DMS53 treated with DMSO at 0.1 percent for 48 hours (cell line): ENCODE measurements around the gene PRUNE1.

Source experiments
- DNase-seq: peaks from one replicate; lab custom pipeline; 2025; ENCODE audit not compliant: unreplicated experiment; lab: John Stamatoyannopoulos, UW

PRUNE1 gene

DNA sequence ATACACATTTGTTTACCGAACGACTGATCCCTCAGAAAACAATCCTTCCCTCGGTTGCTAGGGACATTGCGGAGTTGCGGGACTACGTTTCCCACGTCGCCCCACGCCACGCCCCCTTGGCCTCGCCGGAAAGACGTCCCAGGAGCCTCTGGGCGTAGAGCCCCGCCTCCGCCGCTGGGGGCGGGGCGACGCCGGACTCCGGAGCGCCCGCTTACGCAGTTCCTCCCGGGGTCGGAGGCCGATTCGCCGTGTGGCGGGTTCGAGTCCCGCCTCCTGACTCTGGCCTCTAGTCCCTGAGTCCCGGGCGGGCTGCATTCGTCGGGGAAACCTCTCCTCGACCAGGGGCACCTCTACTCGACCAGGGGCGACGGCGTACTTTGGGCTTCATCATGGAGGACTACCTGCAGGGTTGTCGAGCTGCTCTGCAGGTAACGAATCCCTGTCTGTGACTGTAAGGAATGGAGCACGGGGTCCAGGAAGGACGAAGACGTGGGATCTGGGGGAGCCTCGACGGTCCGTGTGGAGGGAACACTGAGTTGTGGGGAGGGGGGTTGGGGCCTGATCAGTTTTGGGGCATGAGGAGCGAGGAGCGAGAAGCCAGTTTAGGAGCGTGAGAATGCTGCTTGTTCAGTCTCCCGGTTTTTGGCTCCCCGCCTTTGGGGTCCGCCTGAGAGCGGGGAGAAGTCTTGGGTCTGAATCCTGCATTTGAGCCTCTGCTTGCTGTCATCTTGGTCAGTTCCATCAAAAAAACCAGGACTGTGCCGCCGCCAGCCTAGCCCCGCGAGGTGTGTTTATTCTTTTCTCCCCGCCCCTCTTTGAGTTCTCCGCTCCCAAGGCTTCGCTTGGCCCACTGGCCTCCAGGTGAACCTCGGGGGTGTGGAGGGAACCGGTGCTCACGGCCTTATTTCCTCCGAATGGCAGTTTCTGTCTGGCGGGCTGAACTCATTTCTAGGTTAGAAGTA lies at the start of gene PRUNE1:
Gene PRUNE1, plus strand, starts transcription at position 206 of the 962 bp plus-strand sequence. Its CDS starts 184 bp downstream, at position 390.
- DNase-seq, result peak; percentile 95

DNA sequence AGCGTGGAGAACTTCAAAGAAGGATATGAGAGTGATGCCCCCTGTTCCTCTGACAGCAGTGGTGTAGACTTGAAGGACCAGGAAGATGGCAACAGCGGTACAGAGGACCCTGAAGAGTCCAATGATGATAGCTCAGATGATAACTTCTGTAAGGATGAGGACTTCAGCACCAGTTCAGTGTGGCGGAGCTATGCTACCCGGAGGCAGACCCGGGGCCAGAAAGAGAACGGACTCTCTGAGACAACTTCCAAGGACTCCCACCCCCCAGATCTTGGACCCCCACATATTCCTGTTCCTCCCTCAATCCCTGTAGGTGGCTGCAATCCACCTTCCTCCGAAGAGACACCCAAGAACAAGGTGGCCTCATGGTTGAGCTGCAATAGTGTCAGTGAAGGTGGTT lies 47.6 kb upstream of the PRUNE1 start:
- DNase-seq, result no peak

DNA sequence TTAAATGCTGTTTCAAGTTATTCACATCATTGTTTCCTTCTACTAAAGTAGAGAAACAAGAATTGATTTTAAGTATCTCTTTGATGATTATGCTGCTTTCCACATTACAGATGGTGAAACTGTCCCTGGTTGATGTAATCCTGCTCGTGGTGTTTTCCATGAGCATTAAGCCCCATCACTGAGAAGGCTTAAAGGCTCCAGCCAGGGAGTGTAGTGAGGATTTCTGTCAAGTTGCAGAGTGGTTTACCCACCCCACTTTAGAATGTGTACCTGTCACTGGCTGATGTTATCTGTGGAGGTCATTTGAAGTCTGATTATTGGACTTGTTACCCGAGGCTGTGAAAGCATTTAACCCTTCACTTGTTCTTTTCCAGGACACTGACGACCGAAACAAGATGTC lies 46.5 kb upstream of the PRUNE1 start:
- no peak for DNase-seq

- DNase-seq, result no peak
Observed at GRCh38 chr1:150963321-150964163, 44.7 kb upstream of the PRUNE1 start.

DNA sequence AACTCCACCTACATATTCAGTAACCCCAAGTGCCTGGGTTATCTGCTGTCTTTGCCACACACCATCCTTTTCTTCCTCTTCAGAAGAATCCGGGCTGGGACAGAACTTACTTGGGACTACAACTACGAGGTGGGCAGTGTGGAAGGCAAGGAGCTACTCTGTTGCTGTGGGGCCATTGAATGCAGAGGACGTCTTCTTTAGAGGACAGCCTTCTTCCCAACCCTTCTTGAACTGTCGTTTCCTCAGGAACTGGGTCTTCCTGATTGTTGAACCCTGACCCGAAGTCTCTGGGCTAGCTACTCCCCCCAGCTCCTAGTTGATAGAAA lies 44.1 kb upstream of the PRUNE1 start:
- DNase-seq, result no peak

DNA sequence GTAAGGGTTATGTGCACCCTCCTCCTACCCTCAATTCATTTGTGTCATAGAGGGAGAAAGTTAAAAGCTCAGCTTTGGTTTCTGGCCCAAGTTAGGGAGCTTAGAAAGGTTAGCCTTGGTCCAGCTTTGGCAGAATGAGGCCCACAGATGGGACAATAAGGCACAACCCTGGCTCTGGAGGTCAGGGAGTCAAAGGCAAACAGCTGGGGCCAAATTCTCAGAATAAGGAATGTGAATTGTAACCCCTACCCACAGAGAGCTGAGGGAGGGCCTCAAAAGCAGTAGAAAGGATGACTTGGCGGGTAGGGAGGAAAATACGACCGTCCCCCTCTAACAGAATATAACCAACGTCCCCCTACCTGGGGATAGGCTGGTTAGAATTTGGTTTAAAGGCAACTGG lies 42.6 kb upstream of the PRUNE1 start:
- DNase-seq, result no peak

DNA sequence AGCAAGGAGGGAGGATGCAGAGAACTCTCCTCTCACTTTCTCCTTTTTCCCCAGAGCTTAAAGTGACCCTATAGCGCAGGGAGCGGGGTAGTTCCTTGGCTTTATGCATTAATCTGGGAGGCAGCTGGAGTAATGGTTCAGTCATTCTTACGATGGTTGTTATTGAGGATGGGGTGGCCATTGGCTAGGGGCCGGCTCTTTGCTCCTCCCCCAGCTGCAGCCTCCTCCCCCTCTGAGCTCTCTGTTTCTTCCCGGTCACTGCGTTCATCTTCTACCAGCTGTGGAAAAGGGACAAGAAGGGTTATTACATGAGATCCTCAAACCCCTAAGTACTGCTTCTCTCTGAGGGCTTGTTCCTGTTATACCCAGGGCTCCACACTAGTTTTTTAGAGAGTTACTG lies 42.2 kb upstream of the PRUNE1 start:
- DNase-seq, result no peak

DNA sequence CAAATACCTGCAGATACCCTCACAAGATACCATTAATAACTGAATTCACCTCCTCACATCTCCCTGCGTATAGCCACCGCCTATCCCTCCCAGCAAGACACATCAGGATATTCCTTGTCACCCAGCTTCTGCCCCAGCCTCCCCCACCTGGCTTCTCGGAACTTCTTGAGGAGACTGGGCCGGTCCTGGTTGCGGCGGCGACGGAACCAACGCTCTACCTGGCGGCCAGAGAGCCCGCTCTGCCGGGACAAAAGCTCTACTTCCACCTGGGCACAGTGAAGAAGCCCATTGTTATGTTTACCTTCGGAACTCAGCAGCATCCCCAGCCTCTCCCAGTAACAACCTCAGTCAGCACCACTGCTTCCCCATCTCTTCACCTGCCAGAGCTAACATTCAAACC lies 40.3 kb upstream of the PRUNE1 start:
- no peak for DNase-seq

DNA sequence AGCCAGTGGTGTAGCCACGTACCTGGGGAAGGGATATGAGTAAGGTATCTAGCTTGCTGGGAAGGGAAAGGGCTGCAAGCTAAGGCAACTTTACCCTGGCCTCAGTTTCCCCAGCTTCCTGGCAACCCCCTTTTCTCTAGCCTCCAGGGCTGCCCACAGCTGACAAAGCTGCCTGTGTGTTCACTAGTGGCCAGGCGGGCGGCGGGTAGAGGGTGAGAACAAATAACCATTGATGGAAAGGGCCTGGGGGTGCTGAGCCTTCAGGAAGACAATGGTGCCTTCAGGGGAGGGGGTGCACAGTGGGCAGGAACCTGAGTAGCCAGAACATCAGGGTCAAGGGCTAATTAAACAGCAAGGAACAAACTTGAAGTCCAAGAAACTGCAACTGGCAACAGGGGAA lies 39.8 kb upstream of the PRUNE1 start:
- DNase-seq, result no peak

DNA sequence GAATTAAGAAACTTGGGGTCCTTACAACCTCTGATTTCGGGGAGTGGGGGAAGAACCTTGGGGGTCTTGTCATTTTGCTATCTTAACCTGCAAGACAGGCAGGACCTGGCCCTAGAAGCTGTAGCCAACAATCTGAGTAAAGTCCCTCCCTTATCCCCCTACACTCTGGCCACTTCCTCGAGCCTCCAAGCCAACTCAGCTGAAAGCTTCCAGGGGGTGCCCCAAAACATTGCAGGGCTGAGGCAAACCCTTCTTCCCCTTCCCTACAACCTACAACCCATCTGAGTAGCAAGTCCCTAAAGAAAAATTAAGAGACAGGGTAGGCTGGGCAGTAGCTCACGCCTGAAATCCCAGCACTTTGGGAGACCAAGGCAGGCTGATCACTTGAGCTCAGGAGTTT lies 38.6 kb upstream of the PRUNE1 start:
- no peak for DNase-seq

GRCh38 chr1:150970808-150971582 lies 37.3 kb upstream of the PRUNE1 start:
- DNase-seq, result no peak

GRCh38 chr1:150971583-150972416 lies 36.4 kb upstream of the PRUNE1 start:
- no peak for DNase-seq

- no peak for DNase-seq
Observed at GRCh38 chr1:150972417-150972940, 35.8 kb upstream of the PRUNE1 start.

DNA sequence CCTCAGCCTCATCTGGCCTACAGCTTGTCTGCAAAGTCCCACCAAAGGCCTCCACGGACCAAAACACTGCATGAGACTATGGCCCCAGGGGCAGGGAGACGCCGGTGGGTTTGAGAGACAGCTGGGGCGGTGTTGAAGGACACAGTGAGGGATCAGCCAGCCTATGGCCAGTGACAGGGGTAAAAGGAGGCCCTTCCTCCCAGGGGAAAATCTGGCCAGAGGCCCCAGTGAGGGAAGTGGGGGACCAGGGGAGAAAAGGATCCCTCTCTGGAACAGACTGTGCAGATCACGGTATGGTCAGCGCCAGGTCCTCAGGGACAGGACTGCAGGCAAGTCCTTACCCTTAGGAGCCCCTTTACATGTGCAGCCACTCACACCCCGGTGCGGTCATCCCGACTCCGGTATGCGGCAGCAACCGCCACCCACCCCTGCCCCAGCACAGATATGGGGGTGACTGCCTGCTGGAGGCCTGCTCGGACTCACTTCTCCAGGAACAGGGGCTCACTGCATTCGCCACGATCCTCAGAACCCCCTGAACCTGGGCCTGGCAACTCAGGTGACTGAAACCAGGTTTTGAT lies 34.9 kb upstream of the PRUNE1 start:
- DNase-seq, result no peak

DNA sequence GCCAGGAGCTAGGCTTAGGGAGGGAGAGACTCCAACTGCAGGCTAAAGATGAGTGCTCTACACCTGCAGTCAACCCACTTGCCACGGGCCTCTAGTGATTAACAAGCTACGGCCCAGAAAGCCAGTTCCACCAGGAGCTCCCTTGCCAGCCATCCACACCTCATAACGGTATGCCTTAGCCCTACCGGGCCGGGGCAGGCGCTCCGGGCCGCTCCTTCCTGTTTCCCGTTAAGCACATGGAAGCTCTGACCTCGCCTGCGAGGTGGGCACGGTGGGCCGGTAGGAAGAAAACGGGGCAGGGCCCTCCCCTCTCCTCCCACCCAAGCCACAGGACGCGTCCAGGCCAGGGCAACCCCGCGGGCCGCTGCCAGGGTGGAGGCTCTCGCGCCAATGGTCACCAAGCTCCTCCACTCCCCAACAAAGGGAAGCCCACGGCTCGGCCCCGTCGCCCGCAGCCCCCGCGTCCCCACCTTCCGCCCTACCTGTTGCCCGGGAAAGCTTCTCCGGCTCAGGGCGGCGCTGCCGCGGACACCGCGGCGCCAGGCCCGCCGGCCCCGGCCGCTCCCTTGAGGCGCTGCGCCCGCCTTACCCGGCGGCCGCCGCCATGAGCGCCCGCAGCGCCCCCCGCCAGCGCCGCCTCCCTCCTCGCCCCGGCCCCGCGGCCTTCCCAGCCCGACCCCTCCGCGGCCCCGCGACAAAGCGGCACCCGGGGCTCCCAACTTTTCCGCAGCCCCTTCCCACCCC lies 34.2 kb upstream of the PRUNE1 start:
- peak; percentile 13 for DNase-seq

GRCh38 chr1:150974580-150975478 lies 33.4 kb upstream of the PRUNE1 start, which contains the start of gene CERS2:
Gene CERS2, minus strand, starts transcription at chr1:150974835. Its CDS starts 5,745 bp downstream, at chr1:150969090.
- peak; percentile 47 for DNase-seq

GRCh38 chr1:150976401-150976821 lies 31.8 kb upstream of the PRUNE1 start:
- DNase-seq, result no peak
